MM.1S (cell line): Measurements from ENCODE around the gene CLRN2.

Experiments
- DNase-seq: peaks from one replicate; pipeline ENCODE4 v3.0.0-alpha.2; 2015
- H2AFZ ChIP-seq: fragments of 300-600 bp; sonication (generic); 2 replicates; pipeline ENCODE4 v1.6.0; 2016; ENCODE audit warnings: antibody characterized with exemption, low read length
- H3F3A ChIP-seq: fragments of 300-600 bp; sonication (generic); 2 replicates; pipeline ENCODE4 v1.6.1; 2016; ENCODE audit warnings: mild to moderate bottlenecking, antibody characterized with exemption, low read length, moderate library complexity, mixed read lengths; ENCODE audit not compliant: insufficient read depth
- H3K27ac ChIP-seq: fragments of 300-600 bp; sonication (generic); 2 replicates; pipeline ENCODE4 v1.5.1; 2016; ENCODE audit warnings: mild to moderate bottlenecking, low read length
- H3K27me3 ChIP-seq: fragments of 300-600 bp; sonication (generic); replicated peaks from 2 replicates; pipeline ENCODE4 v1.6.0; 2016; ENCODE audit warnings: low read length; ENCODE audit not compliant: insufficient read depth
- H3K36me3 ChIP-seq: fragments of 300-600 bp; sonication (generic); replicated peaks from 2 replicates; pipeline ENCODE4 v1.6.1; 2016; ENCODE audit warnings: mild to moderate bottlenecking, low read length, mixed read lengths; ENCODE audit not compliant: insufficient read depth
- H3K4me1 ChIP-seq: fragments of 300-600 bp; sonication (generic); 2 replicates; pipeline ENCODE4 v1.6.1; 2016; ENCODE audit warnings: low read length, mixed read lengths
- H3K4me2 ChIP-seq: fragments of 300-600 bp; sonication (generic); 2 replicates; pipeline ENCODE4 v1.6.0; 2016; ENCODE audit warnings: low read depth, low read length
- H3K4me3 ChIP-seq: fragments of 300-600 bp; sonication (generic); 2 replicates; pipeline ENCODE4 v1.5.1; 2016; ENCODE audit warnings: low read length, mixed read lengths
- H3K79me2 ChIP-seq: fragments of 300-600 bp; sonication (generic); 2 replicates; pipeline ENCODE4 v1.6.1; 2016; ENCODE audit warnings: mixed run types, low read length, mixed read lengths
- H3K9ac ChIP-seq: fragments of 300-600 bp; sonication (generic); 2 replicates; pipeline ENCODE4 v1.6.1; 2016; ENCODE audit warnings: low read length, mixed read lengths
- H3K9me2 ChIP-seq: fragments of 300-600 bp; sonication (generic); replicated peaks from 2 replicates; pipeline ENCODE4 v1.6.1; 2016; ENCODE audit warnings: mild to moderate bottlenecking, low read length, mixed read lengths; ENCODE audit not compliant: insufficient read depth
- H3K9me3 ChIP-seq: fragments of 300-600 bp; sonication (generic); replicated peaks from 2 replicates; pipeline ENCODE4 v1.6.1; 2016; ENCODE audit warnings: mild to moderate bottlenecking, low read length, mixed read lengths; ENCODE audit not compliant: insufficient read depth
- H4K20me1 ChIP-seq: fragments of 300-600 bp; sonication (generic); 2 replicates; pipeline ENCODE4 v1.6.1; 2016; ENCODE audit warnings: mild to moderate bottlenecking, low read length, moderate library complexity, mixed read lengths; ENCODE audit not compliant: insufficient read depth
- CTCF ChIP-seq: fragments of 300-600 bp; sonication (generic); IDR thresholded peaks from 2 replicates; pipeline ENCODE4 v1.5.1; 2016; ENCODE audit warnings: antibody characterized with exemption, low read length, mixed read lengths
- EZH2 ChIP-seq: fragments of 300-600 bp; sonication (generic); optimal IDR thresholded peaks from 2 replicates; pipeline ENCODE3; 2017; ENCODE audit warnings: low read depth, mild to moderate bottlenecking, antibody characterized with exemption, low read length, mixed read lengths
- EZH2phosphoT487 ChIP-seq: fragments of 300-600 bp; sonication (generic); IDR thresholded peaks from 2 replicates; pipeline ENCODE4 v1.6.1; 2018; ENCODE audit warnings: antibody characterized with exemption, low read length

The CLRN2 gene

GRCh38 chr4:17557880-17558279, 42.9 kb downstream of the CLRN2 start:
- H2AFZ ChIP-seq, result no peak overlapping the region
- no peak overlapping the region for H3K4me3 ChIP-seq
- no peak overlapping the region for H3K27ac ChIP-seq

GRCh38 chr4:17558941-17559708, 44.2 kb downstream of the CLRN2 start:
- Histone ChIP-seq H3K79me2 (no peaks in the 10 kb centered on the region), H3K9me2 (no peaks in the 10 kb centered on the region), H3K4me2 (no peak overlapping the region), H3K9ac (no peak overlapping the region), H3K27me3 (no peaks in the 10 kb centered on the region), H2AFZ (no peak overlapping the region), H4K20me1 (no peaks in the 10 kb centered on the region), H3K4me1 (no peaks in the 10 kb centered on the region), H3K36me3 (no peaks in the 10 kb centered on the region), H3K4me3 (no peak overlapping the region), H3K9me3 (no peaks in the 10 kb centered on the region), H3F3A (no peaks in the 10 kb centered on the region), H3K27ac (no peak overlapping the region)
- no peak for DNase-seq
- TF ChIP-seq EZH2 (no peak), EZH2phosphoT487 (no peak), CTCF (no peak)

More at GRCh38 chr4:17557880-17558279, 42.9 kb downstream of the CLRN2 start:
- Histone ChIP-seq H3K9me2 (no peaks in the 10 kb centered on the region), H3K4me2 (no peak overlapping the region), H3K9ac (no peak overlapping the region), H3K36me3 (no peaks in the 10 kb centered on the region), H3K9me3 (no peaks in the 10 kb centered on the region), H4K20me1 (no peaks in the 10 kb centered on the region), H3K27me3 (no peaks in the 10 kb centered on the region), H3K4me1 (no peaks in the 10 kb centered on the region), H3K79me2 (no peaks in the 10 kb centered on the region), H3F3A (no peaks in the 10 kb centered on the region)
- DNase-seq, result no peak
- no peak for TF ChIP-seq EZH2
- no peak for TF ChIP-seq EZH2phosphoT487
- no peak for TF ChIP-seq CTCF

- Histone ChIP-seq H3K9me2 (no peaks in the 10 kb centered on the region), H3K27ac (no peak overlapping the region), H3K36me3 (no peaks in the 10 kb centered on the region), H3K4me1 (no peaks in the 10 kb centered on the region), H3K4me2 (no peak overlapping the region), H2AFZ (no peak overlapping the region), H3K9me3 (no peaks in the 10 kb centered on the region), H3K79me2 (no peaks in the 10 kb centered on the region), H3F3A (no peaks in the 10 kb centered on the region), H3K4me3 (no peak overlapping the region), H3K27me3 (no peaks in the 10 kb centered on the region), H3K9ac (no peak overlapping the region), H4K20me1 (no peaks in the 10 kb centered on the region)
- TF ChIP-seq CTCF (no peak), EZH2 (no peak), EZH2phosphoT487 (no peak)
- DNase-seq, result no peak
Observed at GRCh38 chr4:17559709-17560048, 44.7 kb downstream of the CLRN2 start.
